ENCODE measurements around the gene CSNK1G1.
"Not testable (repeated sequence)": the region's sequence is repeated elsewhere in the genome, so short reads cannot be mapped to it uniquely, and the experiment has no call there.

The CSNK1G1 gene

DNA sequence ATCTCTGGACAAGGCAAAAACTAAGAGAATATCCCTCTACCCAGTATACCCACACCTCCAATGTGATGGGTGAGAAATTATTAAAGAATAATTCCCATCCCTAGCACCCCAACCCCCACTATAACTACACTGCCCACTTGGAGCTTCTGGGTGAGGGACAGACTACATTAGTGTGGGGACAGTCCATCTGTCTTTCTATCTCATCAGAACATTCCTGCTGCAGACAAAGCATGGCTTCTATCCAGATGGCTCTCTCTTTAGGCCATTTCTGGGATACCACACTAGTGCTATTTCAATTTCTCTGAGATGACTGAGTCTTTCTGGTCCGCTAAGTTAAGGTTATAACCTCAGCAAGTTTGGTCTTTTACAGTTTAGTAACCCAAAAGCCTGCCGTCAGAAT, 6.6 kb downstream of the CSNK1G1 start:
- DNase-seq (ENCODE audit: low read depth): no peak

DNA sequence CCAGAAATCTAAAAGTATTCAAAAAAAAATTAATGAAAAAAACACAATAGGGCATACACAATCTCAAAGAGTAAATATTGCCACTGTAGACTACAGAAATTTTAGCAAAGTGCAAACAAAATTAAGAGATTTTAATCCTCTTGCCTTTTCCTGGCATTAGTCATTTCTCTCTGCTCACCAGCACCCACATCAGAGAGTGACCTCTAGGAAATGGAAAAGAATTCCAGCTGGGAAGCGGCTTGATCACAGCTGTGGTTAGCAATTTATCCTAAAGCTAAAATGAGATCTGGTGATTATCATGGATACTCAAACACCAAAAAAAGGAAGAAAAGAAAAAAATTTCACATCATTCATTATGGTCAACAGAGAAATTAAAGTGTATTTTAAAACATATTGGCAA, 7.5 kb downstream of the CSNK1G1 start:
- DNase-seq (ENCODE audit: low read depth): no peak

DNA sequence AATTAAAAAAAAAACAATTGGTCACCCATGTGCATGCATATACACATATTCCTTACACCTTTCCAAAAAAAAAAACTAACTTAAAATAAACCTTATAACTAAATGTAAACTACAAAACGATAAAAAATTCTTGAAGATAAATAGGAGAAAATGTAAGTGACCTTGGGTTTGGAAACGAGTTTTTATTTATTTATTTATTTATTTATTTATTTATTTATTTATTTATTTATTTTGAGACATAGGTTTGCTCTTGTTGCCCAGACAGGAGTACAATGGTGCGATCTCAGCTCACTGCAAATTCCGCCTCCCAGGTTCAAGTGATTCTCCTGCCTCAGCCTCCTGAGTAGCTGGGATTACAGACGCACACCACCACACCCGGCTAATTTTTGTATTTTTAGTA, 9.7 kb downstream of the CSNK1G1 start:
- not testable (repeated sequence) for DNase-seq (ENCODE audit: low read depth)

DNA sequence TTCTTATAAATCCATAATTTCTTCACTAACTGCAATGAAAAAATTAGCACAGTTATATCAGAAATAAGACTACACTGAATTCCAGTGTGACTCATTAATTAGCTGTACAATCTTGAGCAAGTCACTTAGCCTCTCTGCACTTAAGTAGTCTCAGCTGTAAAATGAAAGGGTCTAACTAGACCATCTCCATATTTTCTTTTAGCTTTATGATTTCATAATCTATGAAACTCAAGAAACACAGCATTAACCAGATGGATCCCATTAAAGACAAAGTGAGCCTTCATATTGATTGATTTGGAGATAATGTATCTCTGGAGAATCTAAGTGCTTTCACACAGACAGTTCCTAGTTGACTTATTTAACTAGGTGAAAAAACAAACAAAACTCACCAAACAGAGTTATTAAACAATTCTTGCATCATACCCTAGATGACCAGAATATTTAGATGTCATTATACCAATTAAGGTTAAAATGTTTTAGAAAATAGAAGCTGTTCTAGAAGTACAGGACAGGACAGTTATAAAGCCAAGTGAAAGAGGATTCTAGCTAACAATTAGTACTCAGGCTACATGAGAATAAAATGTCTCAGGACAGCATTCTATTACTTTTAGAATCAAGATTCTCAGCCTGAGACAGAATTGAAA, 11.2 kb downstream of the CSNK1G1 start:
- DNase-seq (ENCODE audit: low read depth): no peak

DNA sequence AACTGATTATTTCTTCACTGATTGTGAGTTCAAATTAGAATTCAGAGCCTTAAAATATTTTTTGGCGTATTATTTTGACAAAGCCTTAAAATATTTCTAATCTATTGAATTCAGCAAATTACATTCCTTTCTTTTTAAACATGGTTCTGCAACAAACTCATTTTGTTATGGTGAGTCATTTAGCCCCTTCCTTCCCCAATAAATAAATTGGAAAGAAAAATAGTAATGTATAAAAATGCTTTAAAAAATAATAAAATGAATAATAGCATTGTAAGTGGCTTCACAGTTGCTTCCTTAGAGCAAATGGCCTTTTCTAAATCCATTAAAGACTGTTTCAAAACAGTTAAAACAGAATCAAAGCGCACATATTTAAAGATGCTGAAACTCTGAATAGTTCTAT, 12.1 kb downstream of the CSNK1G1 start:
- DNase-seq (ENCODE audit: low read depth): no peak

DNA sequence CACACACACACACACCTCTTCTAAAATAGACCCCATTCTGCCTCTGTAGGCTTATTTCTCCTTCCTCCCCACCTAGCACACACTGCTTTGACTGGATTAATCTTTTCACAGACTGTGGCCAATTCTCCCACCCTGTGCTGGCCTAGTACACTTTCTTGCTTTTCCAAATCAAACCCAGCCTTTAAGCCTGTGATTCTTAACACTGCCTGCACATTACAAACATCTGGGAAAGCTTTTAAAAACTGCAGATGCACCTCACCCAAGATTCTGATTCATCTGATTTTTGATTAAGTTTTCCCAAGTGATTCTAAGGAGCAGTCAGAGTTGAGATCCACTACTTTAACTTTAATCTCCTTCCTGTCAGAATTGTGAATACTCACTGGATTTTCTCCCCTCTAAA, 12.8 kb downstream of the CSNK1G1 start:
- DNase-seq (ENCODE audit: low read depth): no peak

DNA sequence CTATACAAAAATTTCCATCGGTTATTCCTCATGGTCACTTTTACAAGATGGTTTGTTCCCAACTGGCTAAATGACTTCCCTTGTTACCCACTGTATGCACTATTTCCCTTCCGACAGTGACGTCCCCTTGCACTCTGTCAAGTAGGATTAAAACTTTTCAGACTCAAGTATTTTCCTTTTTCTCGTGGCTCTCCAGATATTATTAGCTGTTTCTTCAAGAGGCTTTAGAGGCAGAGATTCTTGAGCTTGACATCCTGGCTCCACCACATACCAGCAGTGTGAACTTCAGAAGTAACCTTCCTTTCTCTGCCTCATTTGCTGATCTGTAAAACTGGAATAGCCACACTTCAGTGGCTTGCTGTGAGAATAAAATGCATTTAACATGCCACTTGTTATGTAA, 14.0 kb downstream of the CSNK1G1 start:
- DNase-seq (ENCODE audit: low read depth): no peak

DNA sequence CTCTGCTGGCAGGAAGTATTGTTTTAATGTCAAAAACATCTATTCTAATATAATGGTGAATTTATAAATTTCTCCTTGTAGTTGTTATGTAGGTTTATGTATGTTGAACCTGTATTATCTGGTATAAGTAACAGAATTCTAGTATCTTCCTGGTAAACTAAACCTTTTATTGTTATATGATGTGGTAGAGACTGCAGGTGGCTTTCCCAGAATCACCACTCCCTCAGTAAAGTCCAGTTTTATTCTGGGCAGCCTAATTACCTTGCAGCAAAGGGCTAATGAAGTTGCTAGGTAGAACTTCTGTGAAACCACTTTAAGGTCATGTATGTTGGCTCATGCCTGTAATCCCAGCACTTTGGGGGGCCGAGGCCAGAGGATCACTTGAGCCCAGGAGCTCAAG, 15.6 kb downstream of the CSNK1G1 start:
- DNase-seq (ENCODE audit: low read depth): no peak

DNA sequence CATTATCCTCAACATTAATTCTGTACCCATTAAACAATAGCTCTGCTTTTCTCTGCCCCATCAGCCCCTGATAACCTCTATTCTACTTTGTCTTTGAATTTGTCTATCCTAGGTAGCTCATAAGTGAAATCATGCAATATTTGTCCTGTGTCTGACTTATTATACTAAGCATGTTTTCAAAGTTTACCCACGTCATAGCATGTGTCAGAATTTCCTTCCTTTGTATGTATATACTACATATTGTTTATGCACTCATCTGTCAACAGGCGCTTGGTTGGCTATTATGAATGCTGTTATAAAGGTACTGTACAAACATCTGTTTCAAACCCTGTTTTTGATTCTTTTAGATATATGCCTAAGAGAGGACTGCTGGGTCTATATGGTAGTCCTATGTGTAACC, 18.2 kb downstream of the CSNK1G1 start:
- DNase-seq (ENCODE audit: low read depth): no peak

DNA sequence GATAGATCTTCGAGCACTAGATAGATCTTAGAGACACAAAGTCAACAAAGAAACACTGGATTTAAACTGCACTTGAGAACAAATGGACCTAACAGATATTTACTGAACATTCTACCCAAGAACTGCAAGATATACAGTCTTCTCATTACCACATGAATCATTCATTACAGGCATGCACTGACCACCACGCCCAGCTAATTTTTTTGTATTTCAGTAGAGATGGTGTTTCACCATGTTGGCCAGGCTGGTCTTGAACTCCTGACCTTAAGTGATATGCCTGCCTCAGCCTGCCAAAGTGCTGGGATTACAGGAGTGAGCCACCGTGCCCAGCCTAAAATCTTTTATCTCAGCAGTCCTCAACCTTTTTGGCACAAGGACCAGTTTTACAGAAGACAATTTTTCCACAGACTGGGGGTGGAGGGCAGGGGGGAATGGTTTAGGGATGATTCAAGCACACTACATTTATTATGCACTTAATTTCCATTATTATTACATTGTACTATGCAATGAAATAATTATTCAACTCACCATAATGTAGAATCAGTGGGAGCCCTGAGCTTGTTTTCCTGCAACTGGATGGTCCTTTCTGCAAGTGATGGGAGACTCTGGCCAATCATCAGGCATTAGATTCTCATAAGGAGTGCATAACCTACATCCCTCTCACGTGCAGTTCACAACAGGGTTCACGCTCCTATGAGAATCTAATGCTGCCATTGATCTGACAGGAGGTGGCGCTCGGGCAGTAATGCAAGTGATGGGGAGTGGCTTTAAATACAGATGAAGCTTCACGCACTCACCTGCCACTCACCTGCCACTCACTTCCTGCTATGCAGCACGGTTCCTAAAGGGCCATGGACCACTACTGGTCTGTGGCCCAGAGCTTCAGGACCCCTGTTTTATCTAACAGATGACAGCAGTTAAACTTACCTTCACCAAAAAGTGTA, 21.7 kb downstream of the CSNK1G1 start:
- peak; percentile 39 for DNase-seq (ENCODE audit: low read depth)

DNA sequence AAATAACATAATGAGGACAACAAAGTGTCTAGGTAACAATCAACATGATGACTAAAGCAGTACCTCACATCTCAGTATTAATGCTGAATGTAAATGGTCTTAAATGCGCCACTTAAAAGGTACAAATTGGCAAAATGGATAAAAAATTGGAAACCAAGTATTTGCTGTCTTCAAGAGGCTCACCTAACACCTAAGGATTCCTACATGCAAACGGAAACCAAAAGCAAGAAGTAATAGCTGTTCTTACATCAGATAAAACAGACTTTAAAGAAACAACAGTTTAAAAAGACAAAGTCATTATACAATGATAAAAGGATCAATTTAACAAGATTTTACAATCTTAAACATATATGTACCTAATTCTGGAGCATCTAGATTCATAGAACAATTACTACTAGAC, 22.5 kb downstream of the CSNK1G1 start:
- DNase-seq (ENCODE audit: low read depth): no peak

DNA sequence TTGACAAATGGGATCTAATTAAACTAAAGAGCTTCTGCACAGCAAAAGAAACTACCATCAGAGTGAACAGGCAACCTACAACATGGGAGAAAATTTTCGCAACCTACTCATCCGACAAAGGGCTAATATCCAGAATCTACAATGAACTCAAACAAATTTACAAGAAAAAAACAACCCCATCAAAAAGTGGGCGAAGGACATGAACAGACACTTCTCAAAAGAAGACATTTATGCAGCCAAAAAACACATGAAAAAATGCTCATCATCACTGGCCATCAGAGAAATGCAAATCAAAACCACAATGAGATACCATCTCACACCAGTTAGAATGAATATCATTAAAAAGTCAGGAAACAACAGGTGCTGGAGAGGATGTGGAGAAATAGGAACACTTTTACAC, 24.3 kb downstream of the CSNK1G1 start:
- DNase-seq (ENCODE audit: low read depth): not testable (repeated sequence)

DNA sequence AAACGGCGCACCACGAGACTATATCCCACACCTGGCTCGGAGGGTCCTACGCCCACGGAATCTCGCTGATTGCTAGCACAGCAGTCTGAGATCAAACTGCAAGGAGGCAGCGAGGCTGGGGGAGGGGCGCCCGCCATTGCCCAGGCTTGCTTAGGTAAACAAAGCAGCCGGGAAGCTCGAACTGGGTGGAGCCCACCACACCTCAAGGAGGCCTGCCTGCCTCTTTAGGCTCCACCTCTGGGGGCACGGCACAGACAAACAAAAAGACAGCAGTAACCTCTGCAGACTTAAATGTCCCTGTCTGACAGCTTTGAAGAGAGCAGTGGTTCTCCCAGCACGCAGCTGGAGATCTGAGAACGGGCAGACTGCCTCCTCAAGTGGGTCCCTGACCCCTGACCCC, 29.0 kb downstream of the CSNK1G1 start:
- DNase-seq (ENCODE audit: low read depth): not testable (repeated sequence)

DNA sequence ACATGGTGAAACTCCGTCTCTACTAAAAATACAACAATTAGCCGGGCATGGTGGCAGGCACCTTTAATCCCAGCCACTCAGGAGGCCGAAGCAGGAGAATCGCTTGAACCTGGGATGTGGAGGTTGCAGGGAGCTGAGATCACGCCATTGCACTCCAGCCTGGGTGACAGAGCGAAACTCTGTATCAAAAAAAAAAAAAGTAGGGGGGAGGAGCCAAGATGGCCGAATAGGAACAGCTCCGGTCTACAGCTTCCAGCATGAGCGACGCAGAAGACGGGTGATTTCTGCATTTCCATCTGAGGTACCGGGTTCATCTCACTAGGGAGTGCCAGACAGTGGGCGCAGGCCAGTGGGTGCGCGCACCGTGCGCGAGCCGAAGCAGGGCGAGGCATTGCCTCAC, 29.5 kb downstream of the CSNK1G1 start:
- not testable (repeated sequence) for DNase-seq (ENCODE audit: low read depth)

DNA sequence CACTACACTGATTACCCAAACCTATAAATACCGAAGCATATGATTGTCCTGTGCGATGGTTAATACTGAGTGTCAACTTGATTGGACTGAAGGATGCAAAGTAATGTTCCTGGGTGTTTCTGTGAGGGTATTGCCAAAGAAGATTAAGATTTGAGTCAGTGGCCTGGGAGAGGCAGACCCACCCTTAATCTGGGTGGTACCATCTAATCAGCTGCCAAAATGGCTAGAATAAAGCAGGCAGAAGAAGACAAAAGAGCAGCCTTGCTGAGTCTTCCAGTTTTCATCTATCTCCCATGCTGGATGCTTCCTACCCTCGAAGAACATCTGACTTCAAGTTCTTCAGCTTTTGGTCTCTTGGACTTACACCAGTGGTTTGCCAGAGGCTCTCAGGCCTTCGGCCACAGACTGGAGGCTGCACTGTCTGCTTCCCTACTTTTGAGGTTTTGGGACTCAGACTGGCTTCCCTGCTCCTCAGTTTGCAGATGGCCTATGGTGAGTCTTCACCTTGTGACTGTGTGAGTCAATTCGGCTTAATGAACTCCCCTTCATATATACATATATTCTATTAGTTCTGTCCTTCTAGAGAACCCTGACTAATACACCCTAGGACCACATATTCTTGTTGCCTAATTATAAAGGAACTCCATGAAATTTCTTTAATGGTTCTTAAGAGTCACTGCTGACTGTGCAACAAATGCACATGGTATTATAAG, 31.7 kb downstream of the CSNK1G1 start:
- no peak for DNase-seq (ENCODE audit: low read depth)

DNA sequence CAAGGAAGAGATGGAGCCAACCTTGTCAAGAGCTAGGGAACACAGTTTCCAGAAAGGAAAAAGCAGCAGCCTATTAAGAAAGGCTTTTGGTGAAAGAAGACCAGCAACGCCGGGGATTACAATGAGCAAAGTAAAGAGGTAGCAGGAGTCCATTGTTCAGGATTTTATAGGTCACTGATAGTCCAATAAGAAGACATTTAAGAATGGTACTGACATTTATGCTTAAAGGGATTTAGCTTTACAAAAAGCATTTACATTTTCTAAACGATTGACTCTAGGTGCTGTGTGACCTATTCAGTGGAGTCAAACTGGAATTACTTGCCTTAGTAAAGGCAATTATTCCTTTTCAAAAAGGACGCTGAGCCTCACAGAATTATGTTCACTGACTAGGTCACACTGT, 40.8 kb downstream of the CSNK1G1 start:
- DNase-seq (ENCODE audit: low read depth): no peak

DNA sequence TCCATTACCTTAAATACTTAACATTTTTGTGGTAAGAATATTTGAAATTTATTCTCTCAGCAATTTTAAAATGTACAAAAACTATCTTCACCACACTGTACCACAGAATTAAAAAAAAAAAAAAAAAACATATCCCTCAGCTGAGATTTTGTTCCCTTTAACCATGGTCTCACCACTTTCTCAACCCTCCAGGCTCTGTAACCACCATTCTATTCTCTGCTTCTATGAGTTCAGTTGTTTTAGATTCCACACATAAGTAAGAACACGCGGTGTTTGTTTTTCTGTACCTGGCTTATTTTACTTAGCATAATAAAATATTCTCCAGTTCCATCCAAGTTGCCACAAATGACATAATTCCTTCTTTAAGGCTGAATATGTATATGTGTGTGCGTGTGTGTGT, 41.5 kb downstream of the CSNK1G1 start:
- DNase-seq (ENCODE audit: low read depth): no peak

DNA sequence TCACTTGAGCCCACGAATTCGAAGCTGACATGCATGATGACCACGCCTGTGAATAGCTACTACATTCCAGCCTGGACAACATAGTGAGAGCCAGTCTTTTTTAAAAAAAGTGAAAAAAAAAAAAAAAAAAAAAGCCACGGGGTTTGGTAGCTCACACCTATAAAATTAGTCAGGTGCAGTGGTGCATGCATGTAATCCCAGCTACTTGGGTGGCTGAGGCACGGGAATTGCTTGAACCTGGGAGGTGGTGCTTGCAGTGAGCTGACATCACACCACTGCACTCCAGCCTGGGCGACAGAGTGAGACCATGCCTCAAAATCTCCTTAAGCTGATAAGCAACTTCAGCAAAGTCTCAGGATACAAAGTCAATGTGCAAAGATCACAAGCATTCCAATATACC, 44.4 kb downstream of the CSNK1G1 start:
- no peak for DNase-seq (ENCODE audit: low read depth)

DNA sequence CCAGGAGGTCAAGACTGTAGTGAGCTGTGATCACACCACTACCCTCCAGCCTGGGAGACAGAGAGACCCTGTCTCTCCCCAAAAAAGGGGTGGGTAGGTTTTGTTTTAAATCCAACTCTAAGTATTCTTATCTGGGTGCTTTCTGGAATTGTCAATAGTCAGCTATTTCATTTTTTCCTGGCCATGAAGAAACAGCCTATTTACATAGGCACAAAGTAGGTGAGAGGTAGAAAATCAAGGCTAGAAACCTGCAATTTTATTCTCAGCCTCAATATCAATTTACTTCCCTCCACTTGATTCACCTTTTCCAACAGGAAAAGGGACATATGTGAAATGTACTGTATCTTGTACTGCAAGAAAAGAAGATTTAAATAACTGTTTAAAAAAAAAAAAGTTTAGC, 45.9 kb downstream of the CSNK1G1 start:
- DNase-seq (ENCODE audit: low read depth): no peak

DNA sequence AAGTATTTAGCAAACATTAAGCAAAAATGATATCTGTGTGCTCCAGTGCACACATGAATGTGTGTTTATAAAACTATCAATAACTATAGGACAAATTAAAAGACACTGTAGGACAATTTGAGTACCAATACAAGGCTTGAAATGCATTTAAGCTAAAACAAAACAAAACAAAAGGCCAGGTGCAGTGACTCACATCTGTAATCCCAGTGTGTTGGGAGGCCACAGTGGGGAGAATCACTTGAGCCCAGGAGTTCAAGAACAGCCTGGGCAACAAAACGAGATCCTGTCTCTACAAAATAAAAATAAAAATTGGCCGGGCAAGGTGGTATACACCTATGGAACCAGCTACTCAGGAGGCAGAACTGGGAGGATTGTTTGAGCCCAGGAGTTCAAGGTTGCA, 50.7 kb downstream of the CSNK1G1 start:
- DNase-seq (ENCODE audit: low read depth): no peak

DNA sequence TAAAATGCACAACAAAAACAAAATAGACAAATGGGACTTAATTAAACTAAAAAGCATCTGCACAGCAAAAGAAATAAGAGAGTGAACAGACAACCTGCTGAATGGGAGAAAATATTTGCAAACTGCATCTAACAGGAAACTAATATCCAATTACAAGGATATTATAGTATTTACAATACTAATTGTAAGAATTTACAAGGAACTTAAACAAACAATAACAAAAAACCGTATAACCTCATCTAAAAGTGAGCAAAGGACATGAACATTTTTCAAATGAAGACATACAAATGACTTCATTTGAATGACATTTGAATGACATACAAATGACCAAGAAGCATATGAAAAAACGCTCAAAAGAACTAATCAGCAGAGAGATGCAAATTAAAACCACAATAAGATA, 66.4 kb downstream of the CSNK1G1 start:
- DNase-seq (ENCODE audit: low read depth): no peak

DNA sequence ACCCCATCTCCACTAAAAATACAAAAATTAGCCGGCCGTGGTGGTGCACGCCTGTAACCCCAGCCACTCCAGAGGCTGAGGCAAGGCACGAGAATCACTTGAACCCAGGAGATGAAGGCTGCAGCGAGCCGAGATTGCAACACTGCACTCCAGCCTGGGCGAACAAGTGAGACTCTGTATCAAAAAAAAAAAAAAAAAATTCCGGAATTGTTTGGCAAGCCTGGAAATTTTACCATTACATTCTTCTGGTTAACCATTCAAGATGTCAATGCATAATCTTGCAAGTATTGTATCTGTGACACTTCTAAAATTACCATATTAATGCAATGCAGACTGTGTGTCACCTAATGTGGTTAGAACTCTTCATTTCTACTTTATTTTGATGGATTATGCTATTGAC, 67.0 kb downstream of the CSNK1G1 start:
- no peak for DNase-seq (ENCODE audit: low read depth)

DNA sequence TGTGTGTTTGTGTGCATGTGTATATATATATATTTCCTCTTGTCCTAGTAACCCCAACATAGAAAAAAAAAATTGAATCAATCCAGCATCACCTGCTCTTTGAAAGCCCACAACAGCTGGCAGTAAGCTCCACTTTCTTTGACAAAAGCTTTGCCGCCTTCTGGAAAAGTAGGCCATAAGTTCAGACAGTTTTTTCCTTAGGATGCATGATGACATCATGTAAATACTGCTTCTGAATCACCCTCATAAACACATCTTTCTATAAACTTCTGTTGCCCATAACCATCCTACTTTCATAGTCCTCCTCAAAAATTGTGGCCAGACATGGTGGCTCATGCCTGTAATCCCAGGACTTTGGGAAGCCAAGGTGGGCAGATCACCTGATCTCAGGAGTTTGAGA, 67.4 kb downstream of the CSNK1G1 start:
- no peak for DNase-seq (ENCODE audit: low read depth)

All from activated T-cell treated with anti-CD3 and anti-CD28 coated beads for 1 hour (primary cell).